Measurements from ENCODE around the gene RFT1. TPM values are rescaled to one million over a fixed set of nuclear protein-coding genes. Genes with fewer than 3 reads are reported as not detected.

The RFT1 gene
- total RNA-seq, 4 donors from 2014 or later, result 4.9 to 18.2 (median 12.8) TPM

- Histone ChIP-seq H3K9me3 (no peaks in the 10 kb centered on the region), H3K4me1 (peaks cover 48 to 91% (median 53%) of the 10 kb centered on the region in 3 donors), H3K4me3 (peak overlapping the region in 2 of 4 donors; percentile 96), H3K27ac (peak overlapping the region; percentile 88 to 98 (median 93)), H3K36me3 (peaks cover 0 to 12% (median 6%) of the 10 kb centered on the region in 3 donors), H3K27me3 (no peaks in the 10 kb centered on the region)
- WGBS, 2 donors, result 70 to 77% methylated on average over 5 to 6 of the region's 6 CpGs
- intact Hi-C loops (cut with DNase I), result no loop called here
- TF ChIP-seq CTCF (IDR thresholded peaks at IDR 0.05), result no peak
- no peak for TF ChIP-seq POLR2A (IDR thresholded peaks at IDR 0.05)
- DNase-seq, result no peak
These were observed 33.5 kb upstream of the RFT1 start for GRCh38 chr3:53163444-53164387.

- TF ChIP-seq CTCF (IDR thresholded peaks at IDR 0.05) (no peak), POLR2A (IDR thresholded peaks at IDR 0.05) (peak in 1 of 4 donors; percentile 20)
- intact Hi-C loops (cut with DNase I), result no loop called here
- no peaks in the 10 kb centered on the region for H3K9me3 ChIP-seq
- H3K4me3 ChIP-seq, result peak overlapping the region; percentile 84 to 96 (median 92)
- H3K27me3 ChIP-seq, result peaks cover 0 to 2% (median 0%) of the 10 kb centered on the region in 4 donors
- peak; percentile 36 for DNase-seq
- peak overlapping the region; percentile 88 to 98 (median 93) for H3K27ac ChIP-seq
- H3K4me1 ChIP-seq, result peaks cover 45 to 91% (median 47%) of the 10 kb centered on the region in 3 donors
- 43 to 62% methylated on average over 10 of the region's 12 CpGs for WGBS, 2 donors
- peaks cover 0 to 12% (median 6%) of the 10 kb centered on the region in 3 donors for H3K36me3 ChIP-seq
These were observed 32.6 kb upstream of the RFT1 start for GRCh38 chr3:53162672-53163443.

- DNase-seq, result no peak
- Histone ChIP-seq H3K36me3 (peaks cover 0 to 12% (median 6%) of the 10 kb centered on the region in 3 donors), H3K4me1 (peaks cover 39 to 90% (median 43%) of the 10 kb centered on the region in 3 donors), H3K4me3 (peak overlapping the region; percentile 84 to 96 (median 92)), H3K9me3 (no peaks in the 10 kb centered on the region), H3K27me3 (peaks cover 0 to 8% (median 0%) of the 10 kb centered on the region in 4 donors), H3K27ac (peak overlapping the region; percentile 88 to 98 (median 93))
- intact Hi-C loops (cut with DNase I), result no loop called here
- WGBS, 2 donors, result 3% methylated on average over 15 of the region's 49 CpGs; no CpG with 5 or more reads in 1 of the 2 donors
- no peak for TF ChIP-seq CTCF (IDR thresholded peaks at IDR 0.05)
- peak in 2 of 4 donors; percentile 15 to 24 for TF ChIP-seq POLR2A (IDR thresholded peaks at IDR 0.05)
These were observed 31.8 kb upstream of the RFT1 start for GRCh38 chr3:53161820-53162671.

GRCh38 chr3:53161450-53161819 lies 31.2 kb upstream of the RFT1 start:
- Histone ChIP-seq H3K4me3 (peak overlapping the region; percentile 84 to 96 (median 92)), H3K4me1 (peaks cover 39 to 90% (median 41%) of the 10 kb centered on the region in 3 donors), H3K27ac (peak overlapping the region; percentile 88 to 98 (median 93))

More at GRCh38 chr3:53161450-53161819, 31.2 kb upstream of the RFT1 start:
- no peak for DNase-seq
- Histone ChIP-seq H3K36me3 (peaks cover 0 to 9% (median 6%) of the 10 kb centered on the region in 3 donors), H3K27me3 (peaks cover 0 to 14% (median 0%) of the 10 kb centered on the region in 4 donors), H3K9me3 (no peaks in the 10 kb centered on the region)
- 0% methylated on average over 4 to 12 of the region's 41 CpGs for WGBS, 2 donors
- intact Hi-C loops (cut with DNase I), result no loop called here
- no peak for TF ChIP-seq POLR2A (IDR thresholded peaks at IDR 0.05)
- no peak for TF ChIP-seq CTCF (IDR thresholded peaks at IDR 0.05)

All from esophagus squamous epithelium (tissue), 5 donors.